HG03432 (cell line): ENCODE measurements around the gene HOXC12.

ENCODE experiments used
- ATAC-seq: cut with Tn5 transposase; IDR thresholded peaks from one replicate; pipeline ENCODE4 v1.9.1; 2021; ENCODE audit warnings: mild to moderate bottlenecking, moderate library complexity; ENCODE audit not compliant: unreplicated experiment

The HOXC12 gene

DNA sequence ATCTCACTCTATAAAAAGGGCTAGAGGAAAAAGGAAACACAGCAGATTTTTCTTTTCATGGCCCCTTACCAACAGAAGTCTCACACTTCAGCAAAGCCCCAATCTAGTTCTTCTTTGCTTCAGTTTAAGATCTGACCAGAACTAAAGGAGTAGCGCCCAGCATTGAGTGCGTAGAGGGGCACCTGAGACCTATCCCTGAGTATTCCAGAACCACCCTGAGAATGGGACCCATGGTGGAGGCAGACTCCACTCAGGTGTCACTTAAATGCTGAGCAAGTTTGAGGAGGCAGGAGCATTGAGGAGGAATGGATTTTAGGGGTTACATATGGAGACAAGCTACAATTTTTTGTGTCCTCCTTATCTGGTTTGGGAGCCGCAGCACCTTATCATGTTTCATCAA, 16.4 kb downstream of the HOXC12 start:
- ATAC-seq: no peak

DNA sequence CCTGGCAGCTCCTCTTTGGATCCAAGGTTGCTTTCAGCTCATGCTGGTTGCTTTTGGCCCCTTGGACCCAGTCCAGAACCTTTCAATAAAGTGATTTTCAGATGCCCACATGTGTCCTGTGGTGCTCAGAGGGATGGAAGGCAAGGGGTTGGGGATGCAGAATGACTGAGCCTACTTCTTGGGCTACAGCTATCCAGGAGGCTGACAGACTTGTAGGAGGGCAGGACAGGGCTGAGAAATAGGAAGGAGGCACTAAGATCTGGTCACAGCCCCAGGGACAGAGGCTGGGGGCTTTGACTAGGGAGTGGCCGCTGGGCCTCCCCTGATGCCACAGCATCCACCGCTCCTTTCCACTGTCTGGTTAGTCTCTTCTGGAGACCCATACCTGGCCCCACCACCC, 17.0 kb downstream of the HOXC12 start:
- no peak for ATAC-seq

DNA sequence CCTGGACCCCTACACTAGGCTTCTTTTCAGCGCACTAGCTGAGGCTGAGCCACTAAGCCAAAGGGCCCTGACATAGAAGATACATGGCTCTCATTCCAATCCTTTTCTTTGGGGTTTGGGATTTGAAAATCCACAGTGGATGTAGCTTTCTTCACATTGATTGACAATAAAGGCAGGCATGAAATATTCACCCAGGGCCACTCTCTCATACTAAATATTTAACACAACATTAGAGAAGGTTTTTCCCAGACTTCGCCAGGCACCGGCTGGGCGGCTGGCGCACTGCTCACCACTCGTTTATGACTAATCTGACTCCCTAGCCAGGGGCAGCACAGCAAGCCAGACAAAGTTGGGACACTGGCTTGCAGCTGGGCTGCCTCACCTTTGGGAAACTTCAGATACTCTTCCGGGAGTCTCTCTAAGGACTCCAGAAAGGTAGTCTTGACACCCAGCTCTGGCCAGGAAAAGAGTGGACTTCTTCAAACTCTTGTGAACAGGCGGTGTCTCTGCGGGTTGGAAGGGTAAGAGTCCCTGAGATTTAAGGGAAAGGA, 17.5 kb downstream of the HOXC12 start:
- no peak for ATAC-seq

DNA sequence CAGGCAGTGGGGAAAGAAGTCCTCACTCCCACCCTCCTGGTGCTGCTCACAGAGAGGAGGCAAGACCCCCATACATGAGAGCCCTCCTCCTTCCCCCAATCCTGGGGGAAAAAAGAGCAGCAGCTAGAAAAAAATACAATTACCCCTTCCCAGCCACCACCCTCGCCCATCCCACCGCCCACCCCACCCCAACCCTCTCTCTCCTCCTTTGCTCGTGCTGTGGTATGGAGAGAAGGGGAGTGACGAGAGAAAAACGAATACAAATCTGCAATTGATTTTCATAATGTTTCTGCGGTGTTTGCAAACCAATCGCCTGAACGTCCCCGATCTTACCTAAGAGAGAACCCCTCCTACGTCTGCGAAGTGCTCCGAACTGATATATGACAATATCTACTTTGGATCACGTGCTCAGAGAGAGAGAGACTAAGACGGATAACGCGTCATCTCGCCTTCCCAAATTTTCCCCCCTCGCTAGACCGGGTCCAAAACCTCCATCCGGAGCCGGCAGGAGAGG, 18.1 kb downstream of the HOXC12 start, which contains the start of gene HOXC11:
TSS of gene HOXC11 (plus strand) at position 405 of the 514 bp plus-strand sequence. CDS start 116 bp downstream, outside the sequence.
- no peak for ATAC-seq

DNA sequence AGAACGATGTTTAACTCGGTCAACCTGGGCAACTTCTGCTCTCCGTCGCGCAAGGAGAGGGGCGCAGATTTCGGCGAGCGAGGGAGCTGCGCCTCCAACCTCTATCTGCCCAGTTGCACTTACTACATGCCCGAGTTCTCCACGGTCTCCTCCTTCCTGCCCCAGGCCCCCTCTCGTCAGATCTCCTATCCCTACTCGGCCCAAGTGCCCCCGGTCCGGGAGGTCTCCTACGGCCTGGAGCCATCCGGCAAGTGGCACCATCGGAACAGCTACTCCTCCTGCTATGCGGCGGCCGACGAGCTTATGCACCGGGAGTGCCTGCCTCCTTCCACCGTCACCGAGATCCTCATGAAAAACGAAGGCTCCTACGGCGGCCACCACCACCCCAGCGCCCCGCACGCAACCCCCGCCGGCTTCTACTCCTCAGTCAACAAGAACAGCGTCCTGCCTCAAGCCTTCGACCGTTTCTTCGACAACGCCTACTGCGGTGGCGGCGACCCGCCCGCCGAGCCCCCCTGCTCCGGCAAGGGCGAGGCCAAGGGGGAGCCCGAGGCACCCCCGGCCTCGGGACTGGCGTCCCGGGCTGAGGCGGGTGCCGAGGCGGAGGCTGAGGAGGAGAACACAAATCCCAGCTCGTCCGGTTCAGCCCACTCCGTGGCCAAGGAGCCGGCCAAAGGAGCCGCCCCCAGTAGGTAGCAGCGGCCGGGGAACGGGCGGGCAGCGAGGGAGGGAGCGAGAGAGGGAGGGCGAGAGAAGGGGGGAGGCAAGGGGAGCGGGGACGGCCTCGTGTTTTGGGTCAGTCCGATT, 18.7 kb downstream of the HOXC12 start:
- ATAC-seq: no peak

DNA sequence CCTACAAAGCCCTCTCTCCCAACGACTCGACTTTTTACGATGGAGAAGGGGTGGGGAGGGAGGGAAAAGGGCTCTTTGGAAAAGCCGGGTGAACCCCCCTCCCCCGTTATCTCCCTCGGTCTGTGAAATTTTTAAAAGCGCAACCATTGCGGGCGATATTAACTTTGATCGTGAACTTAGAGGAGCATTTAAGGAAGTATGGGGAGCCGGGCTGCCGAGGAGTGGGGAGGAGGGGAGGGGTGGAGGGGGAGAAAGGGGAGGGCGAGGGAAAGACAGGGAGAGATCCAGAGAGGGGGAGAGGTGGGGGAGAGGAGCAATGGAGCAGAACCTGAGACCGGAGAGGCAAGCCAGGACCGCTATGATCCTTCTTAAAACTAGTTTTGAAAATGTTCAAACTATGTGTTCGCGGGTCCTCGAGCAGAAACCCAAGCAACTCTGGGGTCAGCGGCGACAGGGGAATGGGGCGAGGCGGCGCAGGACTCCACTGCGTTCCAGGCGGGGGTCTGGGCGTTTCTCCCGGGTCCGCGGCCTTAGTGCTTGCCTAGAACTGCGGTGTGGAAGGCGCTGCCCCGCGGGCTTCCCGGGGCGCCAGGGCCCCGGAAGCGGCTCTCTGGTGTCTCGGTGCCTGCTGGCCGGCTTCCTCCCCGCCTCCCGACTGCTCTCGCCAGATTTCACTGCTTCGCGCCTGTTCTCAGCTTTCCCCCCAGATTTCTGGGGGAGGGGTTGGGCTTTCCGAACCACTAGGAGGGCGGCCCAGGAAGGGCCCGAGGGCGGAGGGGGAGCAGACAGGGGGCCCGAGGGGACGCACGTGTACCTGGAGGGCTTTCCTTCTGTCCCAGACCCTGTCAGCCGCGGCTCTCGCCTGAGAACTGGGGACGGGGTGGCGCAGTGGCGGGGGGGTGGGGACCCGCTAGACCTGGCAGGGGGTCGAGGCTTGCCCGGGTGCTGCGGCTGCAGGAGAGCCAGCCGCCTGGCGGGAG, 19.7 kb downstream of the HOXC12 start, which contains the start of gene HOTAIR:
TSS of gene HOTAIR (minus strand) at position 871 of the 980 bp plus-strand sequence.
- no peak for ATAC-seq

DNA sequence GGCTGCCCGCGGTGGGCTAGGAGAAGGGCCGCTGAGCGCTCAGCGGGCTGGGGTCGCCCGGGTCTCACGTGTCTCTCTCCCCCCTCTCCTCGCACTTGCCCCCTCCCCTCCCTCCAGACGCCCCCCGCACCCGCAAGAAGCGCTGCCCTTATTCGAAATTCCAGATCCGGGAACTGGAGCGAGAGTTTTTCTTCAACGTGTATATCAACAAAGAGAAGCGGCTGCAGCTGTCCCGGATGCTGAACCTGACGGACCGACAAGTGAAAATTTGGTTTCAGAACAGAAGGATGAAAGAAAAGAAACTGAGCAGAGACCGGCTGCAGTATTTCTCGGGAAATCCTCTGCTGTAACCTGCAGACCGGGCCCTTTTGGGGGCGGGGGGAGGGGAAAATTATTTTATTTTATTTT, 20.4 kb downstream of the HOXC12 start:
- no peak for ATAC-seq

DNA sequence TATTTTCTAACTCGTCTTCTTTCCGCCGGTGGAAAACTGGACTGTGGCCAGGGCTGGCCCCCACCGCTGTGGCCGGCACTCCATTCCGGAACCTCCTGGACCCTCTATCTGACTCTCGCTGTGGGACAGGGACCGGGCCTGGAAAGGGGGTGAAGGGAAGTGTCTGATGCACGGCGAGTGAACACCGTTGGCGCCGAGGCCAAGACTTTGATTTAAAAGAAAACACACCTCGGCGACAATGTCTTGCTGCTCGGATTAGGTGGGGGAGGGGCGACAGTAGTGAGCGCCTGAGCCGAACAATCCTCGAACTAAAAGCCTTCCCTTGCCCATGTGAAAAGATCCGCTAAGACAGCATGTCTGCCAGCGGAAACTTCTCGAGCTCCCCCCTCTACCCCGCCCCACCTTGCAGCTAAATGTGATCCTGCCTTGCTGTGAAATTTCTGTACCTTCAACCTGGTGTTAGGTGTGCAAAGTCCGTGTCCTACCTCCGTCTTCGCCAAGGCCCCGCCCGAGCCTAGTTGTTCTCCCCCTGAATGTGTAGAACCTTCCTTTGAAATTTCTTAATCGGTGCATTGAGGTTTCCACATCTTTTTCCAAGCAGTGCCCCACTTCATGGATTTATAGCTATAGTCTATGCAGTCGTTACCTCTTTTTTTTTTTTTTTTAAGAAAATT, 20.9 kb downstream of the HOXC12 start:
- no peak for ATAC-seq

DNA sequence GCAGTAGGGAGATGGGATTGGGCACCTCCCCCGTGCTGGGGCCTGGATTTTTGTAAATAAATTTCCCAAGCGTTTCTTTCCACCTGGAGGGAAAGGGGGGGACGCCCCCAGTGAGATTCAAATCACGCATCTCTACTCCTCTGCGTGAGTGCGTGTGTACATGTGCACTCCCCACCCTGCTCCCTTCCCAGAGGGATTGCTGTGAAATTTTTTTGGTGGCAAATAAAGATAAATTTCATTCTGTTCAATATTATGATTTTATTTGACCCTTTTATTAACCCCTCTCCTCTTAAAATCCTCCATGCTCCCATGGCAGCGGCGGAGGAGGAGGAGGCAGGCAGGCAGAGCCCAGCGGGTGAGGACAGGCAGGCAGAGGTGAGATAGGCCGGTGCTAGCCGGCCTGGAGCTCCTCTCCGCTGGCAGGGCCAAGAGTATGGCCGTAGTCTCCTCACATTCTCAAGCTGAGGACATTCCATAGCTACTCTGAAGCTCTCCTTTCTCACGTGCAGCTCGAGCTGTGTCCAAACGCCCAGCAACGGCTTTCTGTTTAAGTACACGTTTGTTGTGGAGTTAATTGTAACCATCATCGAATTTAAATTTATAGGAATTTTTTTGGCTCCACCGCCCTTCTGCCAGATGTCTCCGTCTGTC, 21.6 kb downstream of the HOXC12 start:
- ATAC-seq: no peak

DNA sequence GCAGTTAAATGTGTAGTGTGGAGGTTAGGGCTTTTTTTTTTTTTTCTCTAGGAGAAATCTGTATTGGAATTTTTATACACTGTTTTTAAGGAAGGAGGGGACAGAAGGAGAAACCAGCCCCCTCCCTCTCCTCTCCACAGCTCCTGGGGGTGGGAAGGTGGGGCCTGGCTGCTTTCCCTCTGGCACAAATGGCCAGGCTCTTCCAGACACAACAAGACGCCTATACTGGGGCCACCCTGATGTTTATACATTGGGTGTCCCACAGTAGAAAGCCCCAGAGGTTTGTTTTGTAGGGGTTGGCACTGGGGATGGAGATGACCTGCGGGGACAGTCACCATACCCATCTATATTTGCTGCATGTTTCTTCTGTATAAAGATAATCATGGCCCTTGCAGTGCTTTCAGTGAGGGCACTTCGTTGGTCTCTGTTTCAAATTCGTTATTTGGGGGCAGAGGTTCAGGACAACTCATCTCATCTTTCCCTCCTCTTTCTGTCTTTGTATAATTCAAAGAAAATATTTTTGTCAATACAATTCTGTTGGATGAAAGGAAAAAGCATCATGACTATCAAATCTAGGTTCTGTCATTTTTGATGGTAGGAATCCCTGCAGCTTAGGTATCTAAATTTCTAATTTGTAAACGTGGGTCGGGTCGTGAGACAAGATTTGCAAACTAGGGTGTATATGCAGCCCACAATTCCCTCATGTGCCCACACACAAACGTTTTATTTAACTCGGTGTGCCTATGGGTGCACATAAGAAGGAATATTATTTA, 22.3 kb downstream of the HOXC12 start:
- no peak for ATAC-seq

DNA sequence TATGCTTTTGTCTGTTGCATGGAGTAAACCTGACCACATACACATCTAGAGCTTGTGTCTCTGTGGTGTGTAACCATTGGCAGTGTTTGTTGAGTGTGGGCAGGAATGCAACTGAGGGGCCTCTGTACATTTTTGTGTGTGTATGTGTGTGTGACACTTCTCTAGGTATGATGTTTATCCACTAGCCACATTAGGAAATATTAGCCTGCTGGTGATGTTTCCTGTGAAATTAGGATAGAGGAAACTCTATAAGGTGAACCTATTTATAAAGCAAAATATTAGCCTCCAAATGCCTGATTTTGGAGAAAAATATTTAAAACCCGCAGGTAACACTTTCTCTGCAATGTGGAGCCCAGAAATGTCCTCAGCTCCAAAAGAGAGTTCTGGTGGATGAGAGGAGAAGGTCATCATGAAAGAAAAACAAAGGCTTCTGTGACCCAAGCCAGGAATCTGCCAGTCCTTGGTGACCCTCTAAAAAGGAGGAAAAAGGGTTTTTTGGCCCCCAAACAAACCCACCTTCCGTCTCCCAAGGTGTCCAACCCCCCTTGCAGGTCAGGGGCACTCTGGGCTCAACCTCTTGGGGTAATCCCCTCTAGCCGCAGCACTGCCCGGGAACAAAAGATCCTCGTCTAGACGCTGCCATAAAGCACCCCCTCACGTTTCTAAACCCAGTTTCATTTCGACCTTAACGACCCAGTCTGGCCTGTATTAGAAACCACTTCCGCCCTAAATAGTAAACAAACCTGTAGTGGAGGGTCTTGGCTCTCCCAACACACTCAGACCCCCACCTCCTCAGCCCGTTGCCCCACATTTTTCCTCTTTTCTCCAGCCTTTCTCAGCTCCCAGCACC, 23.1 kb downstream of the HOXC12 start:
- ATAC-seq: no peak

DNA sequence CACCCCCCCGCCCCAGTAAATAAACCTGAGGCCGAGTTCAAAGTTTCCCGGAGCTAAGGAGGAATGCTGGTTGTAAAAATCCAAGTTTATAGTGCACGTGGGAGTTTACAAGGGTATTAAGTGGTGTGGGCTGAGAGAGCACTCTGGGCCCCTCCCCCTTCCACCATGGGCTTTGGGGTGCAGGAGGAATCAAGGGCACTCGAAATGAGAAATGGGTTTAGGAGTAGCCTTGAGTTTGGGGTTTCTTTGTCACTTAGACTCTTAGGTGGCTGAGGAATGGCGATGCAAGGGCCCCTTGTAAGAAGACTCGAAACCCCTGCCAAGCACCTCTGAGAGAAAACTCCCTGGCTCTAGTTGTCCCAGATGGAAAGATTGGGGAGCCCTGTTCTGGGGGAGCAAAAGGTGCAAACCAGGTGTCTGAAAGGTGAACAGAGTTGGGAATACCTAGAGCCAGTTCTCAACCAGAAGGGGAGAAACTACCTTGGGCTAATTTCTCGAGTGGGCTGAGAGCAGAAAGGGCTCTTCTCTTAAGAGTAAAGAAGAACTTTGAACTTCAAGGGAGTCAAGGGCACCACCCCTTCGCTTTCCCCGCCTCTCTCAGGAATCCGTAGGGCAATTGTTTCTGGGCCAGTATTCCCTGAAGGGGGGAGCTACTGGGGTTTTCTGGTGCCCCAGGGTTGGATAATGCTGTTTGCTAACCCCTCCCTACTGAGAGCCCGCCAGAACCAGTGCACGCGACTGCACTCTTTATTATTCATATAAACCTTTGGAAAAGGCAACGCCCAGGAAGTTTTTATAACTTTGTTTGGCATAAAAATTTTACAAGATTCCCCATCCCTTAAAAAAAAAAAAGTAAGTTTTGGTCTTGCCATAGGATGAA, 24.0 kb downstream of the HOXC12 start:
- no peak for ATAC-seq

DNA sequence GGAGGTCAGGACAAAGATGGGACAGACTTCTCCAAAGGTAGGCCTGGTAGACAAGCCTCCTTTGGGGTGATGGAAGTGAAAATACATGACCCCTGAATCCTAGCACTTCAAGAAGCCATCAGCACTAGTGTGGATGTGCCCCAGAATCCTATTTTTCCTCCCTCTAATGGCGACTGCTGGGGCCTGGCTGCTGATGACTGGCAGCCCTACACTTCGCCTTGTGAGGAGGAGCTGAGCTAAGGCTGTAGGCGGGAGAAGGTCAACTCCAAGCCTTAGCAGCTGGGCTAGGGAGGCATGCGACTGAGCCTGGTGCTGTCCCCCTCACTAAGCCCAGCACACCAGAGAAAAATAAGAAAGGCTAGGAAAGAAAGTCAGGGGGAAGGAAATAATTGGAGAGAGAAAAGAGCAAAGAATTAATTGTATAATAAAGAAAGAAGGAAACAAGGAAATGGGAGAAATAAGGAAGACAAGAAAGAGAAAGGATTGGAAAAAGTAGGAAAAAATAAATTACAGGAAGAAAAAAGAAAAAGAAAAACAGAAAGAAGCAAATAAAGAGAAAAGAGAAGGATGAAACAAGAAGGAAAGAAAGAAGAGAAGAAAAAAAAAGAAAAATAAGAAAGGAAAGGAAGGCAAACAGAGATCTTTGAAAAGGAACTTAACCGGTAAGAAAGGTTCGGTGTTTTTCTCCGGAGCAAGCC, 25.6 kb downstream of the HOXC12 start:
- ATAC-seq: no peak

DNA sequence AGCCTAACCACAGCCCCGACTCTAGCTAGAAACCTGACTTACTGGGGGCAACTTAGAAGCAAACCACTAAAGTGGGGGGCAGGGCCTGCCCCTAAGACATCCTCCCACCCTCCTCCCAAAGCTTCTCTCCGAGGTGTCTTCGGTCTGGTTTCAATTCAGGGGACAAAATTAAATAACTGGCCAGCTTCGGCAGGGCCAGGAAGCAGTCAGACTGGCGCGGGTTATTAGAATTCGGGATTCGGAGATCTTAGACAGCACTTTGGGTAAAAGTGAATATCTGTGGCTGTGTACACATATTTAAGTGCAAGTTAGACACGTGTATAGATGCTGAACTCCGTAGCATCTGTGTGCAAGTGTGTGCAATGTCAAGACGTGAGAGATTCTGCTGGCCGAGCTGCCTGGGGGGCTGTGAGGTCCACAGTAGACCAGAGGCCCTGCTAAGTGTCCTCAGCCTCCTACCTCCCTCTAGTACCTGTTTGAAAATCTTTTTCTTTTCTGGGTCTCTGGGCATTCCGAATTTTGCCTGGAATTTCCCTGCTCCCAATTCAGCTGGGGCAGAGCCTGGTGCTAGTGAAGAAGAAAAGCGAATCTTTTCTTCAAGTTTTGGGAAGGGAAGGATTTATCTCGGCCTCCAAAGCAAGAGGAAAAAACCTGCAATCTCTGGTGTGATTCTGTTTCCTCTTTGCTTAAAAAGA, 26.2 kb downstream of the HOXC12 start:
- no peak for ATAC-seq

DNA sequence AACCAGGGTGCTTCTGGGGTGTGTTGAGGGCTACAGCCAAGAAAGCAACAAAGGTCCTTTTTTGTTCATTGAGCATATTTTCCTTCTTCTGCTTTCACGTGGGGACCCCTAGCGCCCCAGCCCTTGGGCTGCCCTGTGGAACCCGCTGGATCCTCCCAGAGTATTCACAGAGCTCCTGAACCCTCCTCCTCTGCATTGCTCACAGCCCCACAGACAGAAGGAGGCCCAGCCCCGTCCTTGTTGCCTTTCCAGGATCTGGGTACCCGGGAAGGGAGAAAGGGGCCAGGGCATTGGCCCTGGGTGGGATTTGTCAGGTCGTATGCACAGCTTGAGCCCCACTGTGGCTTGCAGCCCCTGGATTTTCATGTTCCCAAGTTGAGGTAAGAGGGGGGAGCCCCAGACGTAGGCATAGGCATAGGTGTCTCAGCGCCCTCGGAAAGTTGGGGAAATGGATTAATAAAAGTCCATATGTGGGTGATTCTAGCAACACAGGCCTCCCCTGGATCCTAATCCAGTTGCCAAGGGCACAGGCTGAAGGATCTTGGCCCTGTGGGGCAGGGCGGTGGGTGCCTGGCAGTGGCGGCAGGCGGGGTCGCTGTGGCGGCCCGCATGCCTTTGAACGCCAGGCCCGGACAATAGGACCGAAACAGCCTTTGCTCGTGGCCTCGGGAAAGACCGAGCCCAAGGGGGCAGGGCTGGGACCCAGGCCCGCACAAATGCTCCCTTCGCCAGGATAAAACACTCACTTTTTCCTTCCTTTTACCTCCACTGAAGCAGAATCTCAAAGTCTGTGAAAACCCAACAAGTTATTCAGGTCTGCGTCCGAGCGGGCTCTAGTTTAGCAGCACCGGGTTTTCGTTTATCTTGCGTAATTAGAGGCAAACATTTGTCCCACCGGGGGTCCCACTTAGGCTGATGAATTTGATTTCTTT, 27.2 kb downstream of the HOXC12 start:
- ATAC-seq: no peak
